Gastrocnemius medialis (tissue), 4 donors: ENCODE results near the gene PLXNA1.

Experiments used
- CTCF ChIP-seq, 5 experiments: fragments of 450-650 bp in 3 of 5; fragments of 200-600 bp in 2 of 5; sonication (generic) in 2 of 5; IDR thresholded peaks in 4 of 5; conservative IDR thresholded peaks in 1 of 5; 1 replicate in 4 of 5; 2 replicates in 1 of 5; pipeline ENCODE4 v1.5.1; 2016 to 2019; ENCODE audit warnings: antibody characterized with exemption in 5 of 5, mild to moderate bottlenecking in 3 of 5, moderate library complexity in 3 of 5
- POLR2A ChIP-seq, 2 donors: fragments of 450-650 bp; IDR thresholded peaks; one replicate each; pipeline ENCODE4 v1.6.1; 2017; ENCODE audit warnings: antibody characterized with exemption in 2 of 2, mild to moderate bottlenecking in 2 of 2, moderate library complexity in 2 of 2

GRCh38 chr3:126959921-126960603, 22.9 kb upstream of the PLXNA1 start:
- no peak for TF ChIP-seq CTCF (IDR thresholded peaks at IDR 0.05 in 4 of 5, conservative IDR thresholded peaks at IDR 0.05 in 1 of 5)
- TF ChIP-seq POLR2A (IDR thresholded peaks at IDR 0.05) = no peak
